Measurements from ENCODE around the gene MDGA2.
"Not testable (repeated sequence)": the region's sequence is repeated elsewhere in the genome, so short reads cannot be mapped to it uniquely, and the experiment has no call there.

- not testable (repeated sequence) for TF ChIP-seq CTCF (IDR thresholded peaks at IDR 0.05; ENCODE audit: insufficient read depth, low read depth, low read length); EZH2 (IDR thresholded peaks at IDR 0.05; ENCODE audit: insufficient read depth, low read length)
These were observed 432.8 kb downstream of the MDGA2 start for GRCh38 chr14:47242579-47242978.
